Measurements from ENCODE around the gene MNT. TPM values are rescaled to one million over a fixed set of nuclear protein-coding genes. Genes with fewer than 3 reads are reported as not detected.

The MNT gene
- total RNA-seq, 1 experiment from 2014 or later: 32.1 TPM

GRCh38 chr17:2393954-2394749 is 6.7 kb downstream of the MNT start:
- Histone ChIP-seq H3K27ac (ENCODE audit: low read depth, low read length, poor library complexity, severe bottlenecking) (peak overlapping the region; percentile 100), H3K27me3 (replicated peaks; ENCODE audit: insufficient read depth, low read depth, low read length, poor library complexity) (no peaks in the 10 kb centered on the region), H3K4me1 (ENCODE audit: insufficient read depth, low read length, poor library complexity, severe bottlenecking) (peaks cover 61% of the 10 kb centered on the region), H3K36me3 (ENCODE audit: insufficient read depth, low read length, poor library complexity, severe bottlenecking) (no peaks in the 10 kb centered on the region), H3K9me3 (ENCODE audit: low read depth, low read length, poor library complexity, severe bottlenecking) (no peaks in the 10 kb centered on the region), H3K4me3 (ENCODE audit: low read depth, low read length, poor library complexity, severe bottlenecking) (peak overlapping the region; percentile 78)
- no peak for DNase-seq (ENCODE audit: low spot score)
- ChIA-PET POLR2A (ENCODE audit: low non-redundant PET) (no interaction called here), CTCF (interaction anchor here (1.4 kb wide), 1 partner anchor 12 kb away, joined by 7 read pairs; no protein-coding TSS in a partner anchor)
- intact Hi-C loops (cut with micrococcal nuclease; ENCODE audit: unreplicated experiment): no loop called here
- BruUV-seq (replicated peaks): no TSS peak
- TF ChIP-seq CTCF (conservative IDR thresholded peaks at IDR 0.05; ENCODE audit: low read depth, low read length): no peak
- TF ChIP-seq EZH2 (IDR thresholded peaks at IDR 0.05; ENCODE audit: borderline replicate concordance, low read depth, low read length, poor library complexity, severe bottlenecking): no peak

- Histone ChIP-seq H3K27ac (ENCODE audit: low read depth, low read length, poor library complexity, severe bottlenecking) (peak overlapping the region; percentile 100), H3K4me1 (ENCODE audit: insufficient read depth, low read length, poor library complexity, severe bottlenecking) (peaks cover 53% of the 10 kb centered on the region), H3K4me3 (ENCODE audit: low read depth, low read length, poor library complexity, severe bottlenecking) (peak overlapping the region; percentile 78), H3K9me3 (ENCODE audit: low read depth, low read length, poor library complexity, severe bottlenecking) (no peaks in the 10 kb centered on the region), H3K36me3 (ENCODE audit: insufficient read depth, low read length, poor library complexity, severe bottlenecking) (no peaks in the 10 kb centered on the region), H3K27me3 (replicated peaks; ENCODE audit: insufficient read depth, low read depth, low read length, poor library complexity) (no peaks in the 10 kb centered on the region)
- TF ChIP-seq CTCF (conservative IDR thresholded peaks at IDR 0.05; ENCODE audit: low read depth, low read length) (no peak), EZH2 (IDR thresholded peaks at IDR 0.05; ENCODE audit: borderline replicate concordance, low read depth, low read length, poor library complexity, severe bottlenecking) (no peak)
- no TSS peak for BruUV-seq (replicated peaks)
- ChIA-PET CTCF (interaction anchor here (1.4 to 1.8 kb wide), 2 partner anchors 11 to 23 kb away, joined by 7 to 9 read pairs; no protein-coding TSS in a partner anchor), POLR2A (ENCODE audit: low non-redundant PET) (interaction anchor here (0.6 kb wide), 1 partner anchor 8 kb away, joined by 9 read pairs; no protein-coding TSS in a partner anchor)
- peak; percentile 96 for DNase-seq (ENCODE audit: low spot score)
- intact Hi-C loops (cut with micrococcal nuclease; ENCODE audit: unreplicated experiment): no loop called here
Measured at GRCh38 chr17:2393174-2393953, 7.5 kb downstream of the MNT start.

- H3K27me3 ChIP-seq (replicated peaks; ENCODE audit: insufficient read depth, low read depth, low read length, poor library complexity): no peaks in the 10 kb centered on the region
- no peaks in the 10 kb centered on the region for H3K9me3 ChIP-seq (ENCODE audit: low read depth, low read length, poor library complexity, severe bottlenecking)
- ChIA-PET CTCF (interaction anchor here (1.4 to 1.8 kb wide), 3 partner anchors 10 to 24 kb away, joined by 3 to 9 read pairs (median 7); no protein-coding TSS in a partner anchor), POLR2A (ENCODE audit: low non-redundant PET) (interaction anchor here (0.5 to 0.6 kb wide), 2 partner anchors 9 to 24 kb away, joined by 4 to 9 read pairs; no protein-coding TSS in a partner anchor)
- H3K36me3 ChIP-seq (ENCODE audit: insufficient read depth, low read length, poor library complexity, severe bottlenecking): peaks cover 2% of the 10 kb centered on the region
- H3K4me1 ChIP-seq (ENCODE audit: insufficient read depth, low read length, poor library complexity, severe bottlenecking): peaks cover 45% of the 10 kb centered on the region
- intact Hi-C loops (cut with micrococcal nuclease; ENCODE audit: unreplicated experiment): no loop called here
- H3K4me3 ChIP-seq (ENCODE audit: low read depth, low read length, poor library complexity, severe bottlenecking): peak overlapping the region; percentile 78
- TF ChIP-seq EZH2 (IDR thresholded peaks at IDR 0.05; ENCODE audit: borderline replicate concordance, low read depth, low read length, poor library complexity, severe bottlenecking): no peak
- TF ChIP-seq CTCF (conservative IDR thresholded peaks at IDR 0.05; ENCODE audit: low read depth, low read length): no peak
- peak; percentile 96 for DNase-seq (ENCODE audit: low spot score)
- BruUV-seq (replicated peaks): TSS peak; percentile 49
- H3K27ac ChIP-seq (ENCODE audit: low read depth, low read length, poor library complexity, severe bottlenecking): peak overlapping the region; percentile 100
Measured at GRCh38 chr17:2392252-2393173, 8.3 kb downstream of the MNT start.

Measured in A673 (cell line).